ENCODE results near the gene ZNF296. TPM values are rescaled to one million over a fixed set of nuclear protein-coding genes. Genes with fewer than 3 reads are reported as not detected.

The ZNF296 gene
- total and polyA plus RNA-seq, 2 of the 8 experiments (the other 6 are each of a cell fraction or from before 2014, with no cell fraction given): 2.7 to 7.5 TPM

DNA sequence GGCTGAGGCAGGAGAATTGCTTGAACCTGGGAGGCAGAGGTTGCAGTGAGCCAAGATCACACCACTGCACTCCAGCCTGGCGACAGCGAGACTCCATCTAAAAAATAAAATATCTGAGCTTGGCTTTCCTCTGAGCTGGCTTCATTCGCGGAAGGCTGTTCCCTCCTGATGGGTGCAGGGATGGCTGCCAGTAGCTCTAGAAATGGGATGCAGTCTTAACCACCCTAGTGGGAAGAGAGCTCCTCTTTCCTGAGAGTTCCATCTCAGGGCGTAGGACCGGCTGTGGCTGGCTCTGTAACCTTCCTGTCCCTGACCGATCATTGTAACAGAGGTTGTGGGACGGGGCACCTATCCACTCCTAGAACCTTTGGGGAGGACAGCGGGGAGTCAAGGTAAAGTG is 49.1 kb upstream of the ZNF296 start:
- no peak overlapping the region for H3K18ac ChIP-seq (ENCODE audit: extremely low read depth, low read length)
- no peak overlapping the region for H3K27ac ChIP-seq (ENCODE audit: low read depth, low read length)
- peaks cover 29% of the 10 kb centered on the region for H3K79me1 ChIP-seq (ENCODE audit: low read depth, low read length)
- no peak overlapping the region for H2BK20ac ChIP-seq (ENCODE audit: low read length)
- 93% methylated on average over 9 of the region's 9 CpGs; no CpG with 5 or more reads in 1 of the 2 experiments for WGBS, 2 experiments (ENCODE audit: extremely low coverage in 1 of 2, insufficient coverage in 1 of 2, insufficient read length in 1 of 2, insufficient replicate concordance in 2 of 2, low coverage in 1 of 2, low lambda C conversion rate in 2 of 2, missing lambda C conversion rate in 1 of 2)
- H2BK12ac ChIP-seq (ENCODE audit: low read depth, low read length): no peak overlapping the region
- no peak overlapping the region; the same call in 1 of the 2 replicates for H4K8ac ChIP-seq (ENCODE audit: extremely low read depth, insufficient read depth, low read length)
- H3K14ac ChIP-seq (ENCODE audit: insufficient read length): no peak overlapping the region
- H3K79me2 ChIP-seq (ENCODE audit: control insufficient read depth in 1 of 2, insufficient read depth in 2 of 2, low read length in 2 of 2): peaks cover 0 to 59% of the 10 kb centered on the region in 2 experiments; a peak in 2 of 4 replicates
- H3K9ac ChIP-seq (replicated peaks in 1 of 4; ENCODE audit: extremely low read depth in 1 of 4, low read depth in 3 of 4, low read length in 3 of 4): no peak overlapping the region
- H2BK15ac ChIP-seq (ENCODE audit: low read length): no peak overlapping the region
- no peak overlapping the region for H3K4me3 ChIP-seq (ENCODE audit: extremely low read depth in 1 of 4, insufficient read depth in 2 of 4, low read depth in 3 of 4, low read length in 4 of 4)
- H4K20me1 ChIP-seq (replicated peaks in 1 of 2; ENCODE audit: control insufficient read depth in 1 of 2, insufficient read depth in 2 of 2, low read length in 2 of 2): peaks cover 17 to 42% of the 10 kb centered on the region in 2 experiments
- no peak overlapping the region for H3K4me2 ChIP-seq (ENCODE audit: insufficient read depth in 1 of 2, low read depth in 2 of 2, low read length in 2 of 2)
- CTCF ChIA-PET (ENCODE audit: partially characterized antibody): interaction anchor here (0.7 to 6.1 kb wide), 28 partner anchors 8 to 1013 kb away, joined by 3 to 73 read pairs (median 4); partner anchors contain the start of gene PPP1R37
- H3K4ac ChIP-seq (replicated peaks; ENCODE audit: insufficient read length, low read depth, low read length): no peak overlapping the region
- H4K91ac ChIP-seq (replicated peaks; ENCODE audit: insufficient read length, low read length): no peak overlapping the region
- H2BK120ac ChIP-seq (replicated peaks; ENCODE audit: low read depth, low read length): no peak overlapping the region
- no peaks in the 10 kb centered on the region for H3K23me2 ChIP-seq (ENCODE audit: low read depth, low read length)
- no peak overlapping the region for H2AFZ ChIP-seq (ENCODE audit: low read length)
- H2BK5ac ChIP-seq (ENCODE audit: low read depth, low read length): no peak overlapping the region
- FAIRE-seq (no peak), DNase-seq (ENCODE audit: low read depth in 1 of 2, low spot score in 2 of 2) (no peak)
- peaks cover 0 to 5% (median 2%) of the 10 kb centered on the region in 4 experiments; a peak in 5 of 7 replicates for H3K4me1 ChIP-seq (replicated peaks in 1 of 4; ENCODE audit: control insufficient read depth in 3 of 4, insufficient read depth in 4 of 4, low read length in 3 of 4)
- no peaks in the 10 kb centered on the region for H3K27me3 ChIP-seq (replicated peaks in 1 of 4; ENCODE audit: control insufficient read depth in 3 of 4, extremely low read depth in 1 of 4, insufficient read depth in 3 of 4, low read length in 3 of 4)
- H3K9me3 ChIP-seq (ENCODE audit: insufficient read depth in 2 of 2, low read depth in 1 of 2, low read length in 1 of 2): no peaks in the 10 kb centered on the region
- H3K36me3 ChIP-seq (ENCODE audit: control insufficient read depth in 2 of 4, insufficient read depth in 4 of 4, low read length in 3 of 4): no peaks in the 10 kb centered on the region
- H3K23ac ChIP-seq (ENCODE audit: insufficient read length): no peak overlapping the region
- no peak overlapping the region for H3K56ac ChIP-seq (replicated peaks; ENCODE audit: insufficient read length, low read depth, low read length)
- no peak overlapping the region for H2AK5ac ChIP-seq (ENCODE audit: low read depth, low read length)
- H4K5ac ChIP-seq (ENCODE audit: insufficient read length, low read depth, low read length): no peak overlapping the region
- POLR2A ChIA-PET (ENCODE audit: partially characterized antibody): interaction anchor here (0.6 to 4.3 kb wide), 10 partner anchors 11 to 216 kb away, joined by 3 to 21 read pairs (median 5); partner anchors contain the start of genes CLASRP and PPP1R37
- TF ChIP-seq SUZ12 (IDR thresholded peaks at IDR 0.05; ENCODE audit: low read length): no peak
- no peak for TF ChIP-seq KDM5A (IDR thresholded peaks at IDR 0.05; ENCODE audit: low read length)
- no peak for TF ChIP-seq HDAC6 (IDR thresholded peaks at IDR 0.05; ENCODE audit: low read depth, low read length)
- TF ChIP-seq SRF (IDR thresholded peaks at IDR 0.05; ENCODE audit: low read depth, low read length): no peak
- no peak for TF ChIP-seq CHD2 (IDR thresholded peaks at IDR 0.05; ENCODE audit: low read length)
- no peak for TF ChIP-seq FOSL1 (IDR thresholded peaks at IDR 0.05; ENCODE audit: insufficient read depth, low read depth, low read length)
- TF ChIP-seq SIX5 (IDR thresholded peaks at IDR 0.05; ENCODE audit: low read depth, low read length): no peak
- no peak for TF ChIP-seq TCF12 (IDR thresholded peaks at IDR 0.05; ENCODE audit: low read depth, low read length)
- TF ChIP-seq RXRA (IDR thresholded peaks at IDR 0.05; ENCODE audit: insufficient read depth, low read depth, low read length): no peak
- TF ChIP-seq ASH2L (IDR thresholded peaks at IDR 0.05; ENCODE audit: low read length): no peak

All from H1 (cell line).